ENCODE measurements around the gene FGF21.

- TF ChIP-seq CTCF (IDR thresholded peaks at IDR 0.05; ENCODE audit: extremely low read depth in 1 of 2, insufficient read depth in 1 of 2, low read depth in 1 of 2, low read length in 2 of 2) (no peak), EZH2 (IDR thresholded peaks at IDR 0.05; ENCODE audit: borderline replicate concordance, low read depth, low read length, severe bottlenecking) (no peak)
These were observed 1.4 kb downstream of the FGF21 start for GRCh38 chr19:48756686-48757085.
